ENCODE measurements around the gene PDXK. TPM values are rescaled to one million over a fixed set of nuclear protein-coding genes. Genes with fewer than 3 reads are reported as not detected.

The PDXK gene
- total and polyA plus RNA-seq, 7 donors, result 17.2 to 96.5 (median 37.0) TPM

- Histone ChIP-seq H3K36me3 (ENCODE audit: insufficient read depth in 1 of 2, low read depth in 1 of 2) (no peaks in the 10 kb centered on the region), H3K4me3 (no peak overlapping the region), H3K9me3 (no peaks in the 10 kb centered on the region), H3K27ac (no peak overlapping the region), H3K4me1 (no peaks in the 10 kb centered on the region), H3K27me3 (ENCODE audit: insufficient read depth in 3 of 3, low read length in 2 of 3) (no peaks in the 10 kb centered on the region)
- DNase-seq (no peak), ATAC-seq (no peak)
- 70 to 78% (median 76%) methylated on average over 17 of the region's 17 CpGs for WGBS, 3 donors
- TF ChIP-seq CTCF (IDR thresholded peaks at IDR 0.05), result no peak
- intact Hi-C loops (cut with DNase I), result no loop called here
Observed at GRCh38 chr21:43783098-43783700, 64.3 kb downstream of the PDXK start.

GRCh38 chr21:43785134-43785533, 66.2 kb downstream of the PDXK start:
- H3K36me3 ChIP-seq (ENCODE audit: insufficient read depth in 1 of 2, low read depth in 1 of 2), result no peaks in the 10 kb centered on the region
- H3K4me1 ChIP-seq, result peaks cover under 1% of the 10 kb centered on the region
- intact Hi-C loops (cut with DNase I), result no loop called here
- DNase-seq, result no peak
- no peak overlapping the region for H3K27ac ChIP-seq
- WGBS, 3 donors, result 45 to 51% (median 49%) methylated on average over 3 of the region's 3 CpGs
- TF ChIP-seq CTCF (IDR thresholded peaks at IDR 0.05), result no peak
- no peaks in the 10 kb centered on the region for H3K27me3 ChIP-seq (ENCODE audit: insufficient read depth in 3 of 3, low read length in 2 of 3)
- H3K9me3 ChIP-seq, result no peaks in the 10 kb centered on the region
- ATAC-seq, result no peak
- no peak overlapping the region for H3K4me3 ChIP-seq

- WGBS, 3 donors, result 85 to 90% (median 85%) methylated on average over 18 of the region's 18 CpGs
- Histone ChIP-seq H3K27ac (no peak overlapping the region), H3K9me3 (no peaks in the 10 kb centered on the region), H3K4me1 (peaks cover 11% of the 10 kb centered on the region), H3K27me3 (ENCODE audit: insufficient read depth in 3 of 3, low read length in 2 of 3) (no peaks in the 10 kb centered on the region), H3K4me3 (no peak overlapping the region), H3K36me3 (ENCODE audit: insufficient read depth in 1 of 2, low read depth in 1 of 2) (peaks cover 0 to 8% of the 10 kb centered on the region in 2 donors)
- TF ChIP-seq CTCF (IDR thresholded peaks at IDR 0.05), result no peak
- intact Hi-C loops (cut with DNase I), result no loop called here
- ATAC-seq (no peak), DNase-seq (no peak)
Observed at GRCh38 chr21:43786300-43786806, 67.4 kb downstream of the PDXK start.

- Histone ChIP-seq H3K4me3 (no peak overlapping the region), H3K27me3 (ENCODE audit: insufficient read depth in 3 of 3, low read length in 2 of 3) (no peaks in the 10 kb centered on the region), H3K27ac (no peak overlapping the region), H3K4me1 (peaks cover 11% of the 10 kb centered on the region), H3K36me3 (ENCODE audit: insufficient read depth in 1 of 2, low read depth in 1 of 2) (peaks cover 0 to 14% of the 10 kb centered on the region in 2 donors), H3K9me3 (no peaks in the 10 kb centered on the region)
- intact Hi-C loops (cut with DNase I), result no loop called here
- no peak for TF ChIP-seq CTCF (IDR thresholded peaks at IDR 0.05)
- DNase-seq (no peak), ATAC-seq (no peak)
- 90 to 95% (median 93%) methylated on average over 38 of the region's 38 CpGs for WGBS, 3 donors
Observed at GRCh38 chr21:43786807-43787440, 68.0 kb downstream of the PDXK start.
